ENCODE measurements around the gene PRKCA. TPM values are rescaled to one million over a fixed set of nuclear protein-coding genes. Genes with fewer than 3 reads are reported as not detected.

Gene PRKCA
- total and polyA plus RNA-seq, 2 experiments from 2014 or later = 6.4 to 35.4 TPM

DNA sequence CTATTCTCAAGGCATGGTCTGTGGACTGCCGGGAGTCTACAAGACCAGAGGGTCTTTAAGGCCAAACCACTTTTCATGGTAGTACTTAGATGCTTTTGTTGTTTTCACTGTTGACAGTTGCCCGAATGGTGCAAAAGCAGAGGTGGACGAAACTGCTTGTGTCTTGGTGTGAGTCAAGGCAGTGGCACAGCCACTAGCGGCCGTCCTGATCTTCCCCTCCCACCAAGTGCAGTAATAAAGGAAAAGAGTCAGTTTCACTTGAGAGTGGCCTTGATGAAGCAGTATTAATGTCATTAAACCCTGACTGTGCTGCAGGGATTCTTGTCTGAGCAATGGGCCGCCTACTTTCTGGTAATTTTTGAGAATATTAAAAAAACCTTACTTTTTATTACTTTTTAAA is 109.1 kb downstream of the PRKCA start:
- Histone ChIP-seq H2AFZ (no peak overlapping the region), H3K4me3 (no peak overlapping the region), H3K4me2 (no peak overlapping the region), H3K27ac (ENCODE audit: low read depth) (no peak overlapping the region), H3K79me2 (replicated peaks; ENCODE audit: insufficient read depth) (no peaks in the 10 kb centered on the region), H3K27me3 (ENCODE audit: insufficient read depth) (no peaks in the 10 kb centered on the region), H4K20me1 (replicated peaks; ENCODE audit: insufficient read depth) (no peaks in the 10 kb centered on the region), H3F3A (replicated peaks; ENCODE audit: low read depth) (no peaks in the 10 kb centered on the region), H3K9me2 (ENCODE audit: insufficient read depth) (no peaks in the 10 kb centered on the region), H3K4me1 (ENCODE audit: insufficient read depth) (peaks cover 5% of the 10 kb centered on the region), H3K36me3 (ENCODE audit: insufficient read depth) (no peaks in the 10 kb centered on the region)
- H3K4me3 Mint-ChIP-seq = no peak overlapping the region
- H3K9me3 Mint-ChIP-seq = no peaks in the 10 kb centered on the region
- TF ChIP-seq CREB1 (CRISPR knock-in tag; IDR thresholded peaks at IDR 0.05; ENCODE audit: low read depth) = no peak
- no peak for TF ChIP-seq ZNF462 (CRISPR knock-in tag; IDR thresholded peaks at IDR 0.05)
- no peak for TF ChIP-seq ZNF114 (CRISPR knock-in tag; IDR thresholded peaks at IDR 0.05)
- no peak for TF ChIP-seq CTCF (conservative IDR thresholded peaks at IDR 0.05; ENCODE audit: low read depth in 2 of 2)
- TF ChIP-seq, protein P1, sequence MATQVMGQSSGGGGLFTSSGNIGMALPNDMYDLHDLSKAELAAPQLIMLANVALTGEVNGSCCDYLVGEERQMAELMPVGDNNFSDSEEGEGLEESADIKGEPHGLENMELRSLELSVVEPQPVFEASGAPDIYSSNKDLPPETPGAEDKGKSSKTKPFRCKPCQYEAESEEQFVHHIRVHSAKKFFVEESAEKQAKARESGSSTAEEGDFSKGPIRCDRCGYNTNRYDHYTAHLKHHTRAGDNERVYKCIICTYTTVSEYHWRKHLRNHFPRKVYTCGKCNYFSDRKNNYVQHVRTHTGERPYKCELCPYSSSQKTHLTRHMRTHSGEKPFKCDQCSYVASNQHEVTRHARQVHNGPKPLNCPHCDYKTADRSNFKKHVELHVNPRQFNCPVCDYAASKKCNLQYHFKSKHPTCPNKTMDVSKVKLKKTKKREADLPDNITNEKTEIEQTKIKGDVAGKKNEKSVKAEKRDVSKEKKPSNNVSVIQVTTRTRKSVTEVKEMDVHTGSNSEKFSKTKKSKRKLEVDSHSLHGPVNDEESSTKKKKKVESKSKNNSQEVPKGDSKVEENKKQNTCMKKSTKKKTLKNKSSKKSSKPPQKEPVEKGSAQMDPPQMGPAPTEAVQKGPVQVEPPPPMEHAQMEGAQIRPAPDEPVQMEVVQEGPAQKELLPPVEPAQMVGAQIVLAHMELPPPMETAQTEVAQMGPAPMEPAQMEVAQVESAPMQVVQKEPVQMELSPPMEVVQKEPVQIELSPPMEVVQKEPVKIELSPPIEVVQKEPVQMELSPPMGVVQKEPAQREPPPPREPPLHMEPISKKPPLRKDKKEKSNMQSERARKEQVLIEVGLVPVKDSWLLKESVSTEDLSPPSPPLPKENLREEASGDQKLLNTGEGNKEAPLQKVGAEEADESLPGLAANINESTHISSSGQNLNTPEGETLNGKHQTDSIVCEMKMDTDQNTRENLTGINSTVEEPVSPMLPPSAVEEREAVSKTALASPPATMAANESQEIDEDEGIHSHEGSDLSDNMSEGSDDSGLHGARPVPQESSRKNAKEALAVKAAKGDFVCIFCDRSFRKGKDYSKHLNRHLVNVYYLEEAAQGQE (IDR thresholded peaks at IDR 0.05; ENCODE audit: unreplicated experiment) = no peak
- DNase-seq (ENCODE audit: low spot score) (no peak), ATAC-seq (no peak)
- peaks cover 3% of the 10 kb centered on the region for H3K27me3 Mint-ChIP-seq (ENCODE audit: insufficient read depth, low read depth, poor library complexity)
- peaks cover 11% of the 10 kb centered on the region for H3K4me1 Mint-ChIP-seq
- no peak overlapping the region for H3K27ac Mint-ChIP-seq
- no peaks in the 10 kb centered on the region for H3K36me3 Mint-ChIP-seq (ENCODE audit: low read depth)
